Caco-2 (cell line): ENCODE results near the gene ANO3. TPM values are rescaled to one million over a fixed set of nuclear protein-coding genes. Genes with fewer than 3 reads are reported as not detected.

Experiments
- BruUV-seq: library from RNA; stranded (reverse); fragments of 400-500 nt; replicated peaks from 2 replicates; lab custom pipeline; 2021; lab: Mats Ljungman, UMichigan
- CTCF ChIA-PET: fragments of 300-600 bp; sonication (Branson Sonifier 250); formaldehyde crosslinking; loops from one replicate; lab custom pipeline; 2022; ENCODE audit warnings: antibody characterized with exemption; lab: Charles Lee
- POLR2A ChIA-PET: fragments of 300-600 bp; sonication (Branson Sonifier 250); formaldehyde crosslinking; loops from one replicate; lab custom pipeline; 2022; ENCODE audit warnings: antibody characterized with exemption; lab: Charles Lee
- DNase-seq, 2 experiments: peaks; one replicate each; pipeline versions ENCODE4 v3.0.0 to v3.0.0-alpha.2; 2020 to 2022
- H3K27me3 ChIP-seq: replicated peaks from 2 replicates; pipeline ENCODE4 v1.6.0; 2011; ENCODE audit warnings: low read length; ENCODE audit not compliant: control insufficient read depth, insufficient read depth
- H3K36me3 ChIP-seq: 2 replicates; pipeline ENCODE4 v1.5.1; 2011; ENCODE audit warnings: low read length; ENCODE audit not compliant: control insufficient read depth, insufficient read depth
- H3K4me1 ChIP-seq: fragments of 250-450 bp; sonication (Bioruptor Pico); 2 replicates; pipeline ENCODE4 v1.5.1; 2020; ENCODE audit warnings: mild to moderate bottlenecking
- H3K4me3 ChIP-seq: 2 replicates; pipeline ENCODE4 v1.5.1; 2011; ENCODE audit warnings: low read depth, mild to moderate bottlenecking, control low read depth, low read length
- H3K9me3 ChIP-seq: fragments of 250-450 bp; sonication (Bioruptor Pico); 2 replicates; pipeline ENCODE4 v1.5.1; 2020; ENCODE audit warnings: mild to moderate bottlenecking, moderate library complexity
- H3K27ac Mint-ChIP-seq: one replicate; pipeline ENCODE4 v1.8.0; 2022; ENCODE audit warnings: mixed read lengths; ENCODE audit not compliant: unreplicated experiment
- H3K27me3 Mint-ChIP-seq: one replicate; pipeline ENCODE4 v1.8.0; 2022; ENCODE audit warnings: mixed read lengths; ENCODE audit not compliant: insufficient read depth, unreplicated experiment
- H3K36me3 Mint-ChIP-seq: one replicate; pipeline ENCODE4 v1.8.0; 2022; ENCODE audit warnings: mild to moderate bottlenecking, mixed read lengths; ENCODE audit not compliant: insufficient read depth, unreplicated experiment
- H3K4me1 Mint-ChIP-seq: one replicate; pipeline ENCODE4 v1.8.0; 2022; ENCODE audit warnings: low read depth, mixed read lengths; ENCODE audit not compliant: unreplicated experiment
- H3K4me3 Mint-ChIP-seq: one replicate; pipeline ENCODE4 v1.8.0; 2022; ENCODE audit warnings: mild to moderate bottlenecking, moderate library complexity, mixed read lengths; ENCODE audit not compliant: unreplicated experiment
- H3K9me3 Mint-ChIP-seq: one replicate; pipeline ENCODE4 v1.8.0; 2022; ENCODE audit warnings: mixed read lengths; ENCODE audit not compliant: unreplicated experiment
- intact Hi-C: fragments of 100-400 bp; cut with micrococcal nuclease; formaldehyde crosslinking; loops from one replicate; pipeline ENCODE4 v1.10.0; 2022; ENCODE audit not compliant: unreplicated experiment
- total RNA-seq: library from RNA; stranded (reverse); gene quantifications from 2 replicates; pipeline ENCODE4 v1.2.3, GENCODE V29; 2022
- TF ChIP-seq, protein P1 (sequence below), 2 experiments: fragments of 200-600 bp in 1 of 2; IDR thresholded peaks; 1 replicate in 1 of 2; 2 replicates in 1 of 2; pipeline versions ENCODE4 v1.5.1 to v1.8.0; 2011 to 2022; ENCODE audit warnings: antibody characterized with exemption in 1 of 2, control low read depth in 1 of 2, inconsistent platforms in 1 of 2, low read depth in 1 of 2, low read length in 1 of 2, mild to moderate bottlenecking in 1 of 2, moderate library complexity in 1 of 2; ENCODE audit not compliant: insufficient read depth in 1 of 2, severe bottlenecking in 1 of 2, unreplicated experiment in 1 of 2

Gene ANO3
- total RNA-seq, 1 experiment from 2014 or later = not detected

DNA sequence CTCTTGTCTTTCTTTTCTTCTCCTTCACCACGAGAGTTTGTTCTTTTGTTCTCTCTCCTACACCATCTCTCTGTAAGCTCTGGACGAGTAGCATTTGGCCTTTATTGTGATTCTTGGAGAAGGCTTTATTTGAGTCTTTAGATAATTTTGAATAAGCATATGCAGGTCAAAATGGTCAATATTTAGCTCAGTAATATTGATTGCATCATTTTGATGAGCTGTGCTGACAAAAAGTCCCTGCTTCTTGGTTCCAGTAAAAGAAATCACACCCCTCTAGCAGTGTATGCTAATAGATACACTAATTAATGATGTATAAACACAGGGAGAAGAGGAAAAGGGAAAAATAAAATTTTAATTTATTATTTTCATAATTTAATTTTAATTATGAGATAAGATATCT, 266.0 kb downstream of the ANO3 start:
- H3K4me1 Mint-ChIP-seq = no peaks in the 10 kb centered on the region
- 0 out of 2 replicates have a peak, but pooled peaks cover 2% of the 10 kb centered on the region for H3K9me3 ChIP-seq
- H3K4me3 ChIP-seq = no peak overlapping the region
- TF ChIP-seq, protein P1, sequence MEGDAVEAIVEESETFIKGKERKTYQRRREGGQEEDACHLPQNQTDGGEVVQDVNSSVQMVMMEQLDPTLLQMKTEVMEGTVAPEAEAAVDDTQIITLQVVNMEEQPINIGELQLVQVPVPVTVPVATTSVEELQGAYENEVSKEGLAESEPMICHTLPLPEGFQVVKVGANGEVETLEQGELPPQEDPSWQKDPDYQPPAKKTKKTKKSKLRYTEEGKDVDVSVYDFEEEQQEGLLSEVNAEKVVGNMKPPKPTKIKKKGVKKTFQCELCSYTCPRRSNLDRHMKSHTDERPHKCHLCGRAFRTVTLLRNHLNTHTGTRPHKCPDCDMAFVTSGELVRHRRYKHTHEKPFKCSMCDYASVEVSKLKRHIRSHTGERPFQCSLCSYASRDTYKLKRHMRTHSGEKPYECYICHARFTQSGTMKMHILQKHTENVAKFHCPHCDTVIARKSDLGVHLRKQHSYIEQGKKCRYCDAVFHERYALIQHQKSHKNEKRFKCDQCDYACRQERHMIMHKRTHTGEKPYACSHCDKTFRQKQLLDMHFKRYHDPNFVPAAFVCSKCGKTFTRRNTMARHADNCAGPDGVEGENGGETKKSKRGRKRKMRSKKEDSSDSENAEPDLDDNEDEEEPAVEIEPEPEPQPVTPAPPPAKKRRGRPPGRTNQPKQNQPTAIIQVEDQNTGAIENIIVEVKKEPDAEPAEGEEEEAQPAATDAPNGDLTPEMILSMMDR (IDR thresholded peaks at IDR 0.05; ENCODE audit: insufficient read depth in 1 of 2, low read depth in 1 of 2, low read length in 1 of 2, severe bottlenecking in 1 of 2, unreplicated experiment in 1 of 2) = no peak
- no peaks in the 10 kb centered on the region for H3K4me1 ChIP-seq
- ChIA-PET POLR2A (no interaction called here), CTCF (no interaction called here)
- peaks cover 10% of the 10 kb centered on the region for H3K9me3 Mint-ChIP-seq
- H3K36me3 Mint-ChIP-seq = no peaks in the 10 kb centered on the region
- H3K36me3 ChIP-seq = no peaks in the 10 kb centered on the region
- no peak overlapping the region for H3K4me3 Mint-ChIP-seq
- no TSS peak for BruUV-seq
- no peak for DNase-seq
- intact Hi-C loops = no loop called here
- no peak overlapping the region for H3K27ac Mint-ChIP-seq
- H3K27me3 Mint-ChIP-seq = peaks cover 9% of the 10 kb centered on the region
- no peaks in the 10 kb centered on the region for H3K27me3 ChIP-seq

DNA sequence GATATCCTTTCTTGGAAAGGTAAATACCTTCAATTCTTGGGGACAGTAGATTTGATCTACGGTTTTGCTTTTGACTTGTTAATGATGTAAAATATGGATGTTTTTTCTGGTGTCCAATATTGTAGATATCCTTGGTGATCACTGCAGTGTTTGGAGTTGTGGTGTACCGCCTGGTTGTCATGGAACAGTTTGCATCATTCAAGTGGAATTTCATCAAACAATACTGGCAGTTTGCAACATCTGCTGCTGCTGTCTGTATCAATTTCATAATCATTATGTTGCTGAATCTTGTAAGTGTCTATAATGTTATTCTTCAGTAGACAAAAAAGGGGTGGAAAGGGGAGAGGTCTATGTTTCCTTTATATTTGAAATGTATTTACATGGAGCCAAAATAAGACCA, 267.5 kb downstream of the ANO3 start:
- no peak for DNase-seq
- peaks cover 19% of the 10 kb centered on the region for H3K9me3 Mint-ChIP-seq
- no peaks in the 10 kb centered on the region for H3K36me3 Mint-ChIP-seq
- peaks cover 9% of the 10 kb centered on the region for H3K27me3 Mint-ChIP-seq
- no peak overlapping the region for H3K4me3 Mint-ChIP-seq
- Histone ChIP-seq H3K9me3 (0 out of 2 replicates have a peak, but pooled peaks cover 2% of the 10 kb centered on the region), H3K36me3 (no peaks in the 10 kb centered on the region), H3K4me3 (no peak overlapping the region), H3K27me3 (no peaks in the 10 kb centered on the region), H3K4me1 (no peaks in the 10 kb centered on the region)
- intact Hi-C loops = no loop called here
- ChIA-PET CTCF (no interaction called here), POLR2A (no interaction called here)
- TF ChIP-seq, protein P1 (IDR thresholded peaks at IDR 0.05; ENCODE audit: insufficient read depth in 1 of 2, low read depth in 1 of 2, low read length in 1 of 2, severe bottlenecking in 1 of 2, unreplicated experiment in 1 of 2) = no peak
- no peaks in the 10 kb centered on the region for H3K4me1 Mint-ChIP-seq
- H3K27ac Mint-ChIP-seq = no peak overlapping the region
- BruUV-seq = no TSS peak

DNA sequence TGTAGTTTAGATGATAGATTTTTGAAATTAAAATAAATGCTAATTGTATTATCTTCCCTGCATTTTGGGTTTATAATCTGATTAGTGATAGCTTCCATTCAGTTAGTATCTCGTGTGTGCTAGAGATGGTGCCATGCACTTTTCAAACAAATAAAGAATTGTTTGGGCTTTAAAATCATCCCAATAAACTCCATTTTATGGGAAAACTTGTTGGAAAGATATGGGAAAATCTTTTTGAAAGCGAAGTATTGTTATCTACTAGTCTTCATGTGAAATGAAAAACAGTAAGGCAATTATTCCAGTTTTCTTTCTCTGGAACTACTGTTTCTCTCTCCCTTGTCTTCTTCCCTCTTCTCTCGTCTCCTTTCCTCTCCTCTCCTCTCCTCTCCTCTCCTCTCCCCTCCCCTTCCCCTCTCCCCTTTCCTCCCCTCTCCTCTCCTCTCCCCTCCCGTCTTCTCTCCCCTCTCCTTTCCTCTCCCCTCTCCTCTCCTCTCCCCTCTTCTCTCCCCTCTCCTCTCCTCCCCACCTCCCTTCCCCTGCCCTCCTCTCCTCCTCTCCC, 268.0 kb downstream of the ANO3 start:
- Histone ChIP-seq H3K36me3 (no peaks in the 10 kb centered on the region), H3K4me3 (no peak overlapping the region), H3K27me3 (no peaks in the 10 kb centered on the region), H3K9me3 (0 out of 2 replicates have a peak, but pooled peaks cover 2% of the 10 kb centered on the region), H3K4me1 (no peaks in the 10 kb centered on the region)
- intact Hi-C loops = no loop called here
- no peaks in the 10 kb centered on the region for H3K4me1 Mint-ChIP-seq
- BruUV-seq = no TSS peak
- no peaks in the 10 kb centered on the region for H3K36me3 Mint-ChIP-seq
- no peak for DNase-seq
- H3K27me3 Mint-ChIP-seq = peaks cover 9% of the 10 kb centered on the region
- H3K27ac Mint-ChIP-seq = no peak overlapping the region
- POLR2A ChIA-PET = no interaction called here
- peaks cover 20% of the 10 kb centered on the region for H3K9me3 Mint-ChIP-seq
- TF ChIP-seq, protein P1 (IDR thresholded peaks at IDR 0.05; ENCODE audit: insufficient read depth in 1 of 2, low read depth in 1 of 2, low read length in 1 of 2, severe bottlenecking in 1 of 2, unreplicated experiment in 1 of 2) = no peak
- CTCF ChIA-PET = no interaction called here
- H3K4me3 Mint-ChIP-seq = no peak overlapping the region
